Type B pancreatic cell (in vitro differentiated cells): Measurements from ENCODE around the gene DCAF7. TPM values are rescaled to one million over a fixed set of nuclear protein-coding genes. Genes with fewer than 3 reads are reported as not detected.

Source experiments
- DNase-seq: peaks from one replicate; pipeline ENCODE4 v3.0.0; 2021; ENCODE audit warnings: mixed read lengths; ENCODE audit not compliant: unreplicated experiment; ENCODE audit errors: extremely low spot score
- H3K27ac Mint-ChIP-seq: 2 replicates; pipeline ENCODE4 v1.8.0; 2021; ENCODE audit warnings: mild to moderate bottlenecking, mixed read lengths
- H3K27me3 Mint-ChIP-seq: 2 replicates; pipeline ENCODE4 v1.8.0; 2021; ENCODE audit warnings: mixed read lengths
- H3K36me3 Mint-ChIP-seq: 2 replicates; pipeline ENCODE4 v1.8.0; 2021; ENCODE audit warnings: mixed read lengths
- H3K4me1 Mint-ChIP-seq: one replicate; pipeline ENCODE4 v1.8.0; 2021; ENCODE audit warnings: mixed read lengths; ENCODE audit not compliant: unreplicated experiment
- H3K4me3 Mint-ChIP-seq: 2 replicates; pipeline ENCODE4 v1.8.0; 2021; ENCODE audit warnings: mild to moderate bottlenecking, mixed read lengths
- H3K9me3 Mint-ChIP-seq: 2 replicates; pipeline ENCODE4 v1.8.0; 2021; ENCODE audit warnings: mixed read lengths
- CTCF ChIP-seq: fragments of 200-600 bp; sonication (generic); conservative IDR thresholded peaks from 2 replicates; pipeline ENCODE4 v1.5.0; 2021; ENCODE audit warnings: antibody characterized with exemption, mild to moderate bottlenecking
- total RNA-seq: library from RNA; stranded (reverse); gene quantifications from 2 replicates; pipeline ENCODE4 v1.2.1, GENCODE V29; 2021; ENCODE audit warnings: low replicate concordance

The DCAF7 gene
- total RNA-seq, 1 donor from 2014 or later = 123 TPM

DNA sequence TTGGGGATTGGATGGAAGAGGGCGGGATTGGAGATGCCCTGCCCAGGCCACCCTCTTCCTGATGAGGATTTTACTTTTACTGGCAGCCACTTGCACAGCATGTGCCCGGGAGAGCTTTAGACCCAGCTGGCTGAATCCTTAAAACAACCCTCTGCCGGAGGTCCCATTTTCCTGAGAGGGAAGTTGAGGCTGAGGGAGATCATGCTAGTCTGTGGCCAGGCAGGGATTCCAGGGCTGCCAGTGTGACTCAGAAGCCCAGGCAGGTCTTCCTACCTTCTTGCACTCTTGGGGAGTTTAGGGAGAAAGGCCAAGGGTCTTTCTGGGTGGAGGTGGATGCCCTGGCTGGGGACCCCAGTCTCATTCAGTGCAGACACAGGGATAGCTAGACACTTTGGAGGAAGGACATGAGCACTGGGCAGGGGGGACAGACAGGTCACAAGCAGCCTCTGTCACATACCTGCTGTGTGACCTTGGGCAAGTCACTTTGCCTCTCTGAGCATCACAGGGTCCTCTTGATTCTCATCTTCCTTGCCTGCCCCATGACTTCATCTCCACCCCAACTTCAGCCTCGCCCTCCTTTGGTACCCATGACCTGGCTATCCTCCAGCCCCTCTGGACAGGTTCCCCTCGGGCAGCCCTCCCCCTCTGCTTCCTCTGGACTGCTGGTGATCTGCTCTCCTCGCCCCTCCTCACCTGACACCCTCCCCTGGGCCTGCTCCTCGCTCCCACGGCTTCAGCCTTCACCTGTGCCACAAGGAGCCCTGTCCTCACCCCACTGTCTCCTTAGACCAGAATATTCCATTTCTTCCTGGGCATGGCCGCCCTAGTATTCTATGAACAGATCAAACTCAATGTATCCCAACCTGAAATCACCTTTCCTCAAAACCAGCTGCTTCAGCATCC is 11.3 kb upstream of the DCAF7 start:
- Mint-ChIP-seq H3K27ac (no peak overlapping the region), H3K27me3 (peaks cover 32% of the 10 kb centered on the region), H3K36me3 (no peaks in the 10 kb centered on the region), H3K4me1 (no peaks in the 10 kb centered on the region), H3K4me3 (no peak overlapping the region), H3K9me3 (no peaks in the 10 kb centered on the region)
- no peak for TF ChIP-seq CTCF
- DNase-seq = no peak

DNA sequence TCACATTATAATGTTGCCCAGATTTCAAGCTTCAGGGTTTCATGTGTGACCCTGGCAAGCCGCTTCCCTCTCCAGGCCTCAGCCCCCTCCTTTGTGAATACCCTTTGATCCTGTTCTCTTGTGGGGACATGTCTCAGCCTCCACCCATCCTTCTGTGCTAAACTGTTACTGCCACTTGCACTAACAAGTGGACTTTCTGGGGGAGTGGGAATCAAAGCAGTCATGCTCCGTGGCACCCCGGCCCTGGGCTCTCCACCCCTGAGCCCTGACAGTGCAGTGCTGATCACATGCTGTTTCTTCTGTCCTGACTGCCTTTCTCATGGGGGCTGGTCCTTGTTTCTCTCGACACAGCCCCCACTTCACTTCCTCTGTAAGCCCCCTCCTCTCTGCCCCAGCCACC is 9.7 kb upstream of the DCAF7 start:
- no peak overlapping the region for H3K4me3 Mint-ChIP-seq
- no peaks in the 10 kb centered on the region for H3K4me1 Mint-ChIP-seq
- TF ChIP-seq CTCF = no peak
- no peaks in the 10 kb centered on the region for H3K36me3 Mint-ChIP-seq
- no peaks in the 10 kb centered on the region for H3K9me3 Mint-ChIP-seq
- DNase-seq = no peak
- no peak overlapping the region for H3K27ac Mint-ChIP-seq
- peaks cover 26% of the 10 kb centered on the region for H3K27me3 Mint-ChIP-seq

DNA sequence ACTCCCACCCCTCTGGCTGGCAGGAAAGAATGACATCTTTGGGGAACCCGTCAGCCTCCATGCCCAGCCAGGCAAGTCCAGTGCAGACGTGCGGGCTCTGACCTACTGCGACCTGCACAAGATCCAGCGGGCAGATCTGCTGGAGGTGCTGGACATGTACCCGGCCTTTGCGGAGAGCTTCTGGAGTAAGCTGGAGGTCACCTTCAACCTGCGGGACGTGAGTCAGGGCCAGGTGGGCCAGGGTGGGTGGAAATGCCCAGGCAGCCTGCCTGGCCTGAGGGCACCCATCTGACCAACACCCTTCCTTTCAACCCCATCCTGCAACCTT is 8.1 kb upstream of the DCAF7 start:
- no peak for DNase-seq
- Mint-ChIP-seq H3K4me3 (no peak overlapping the region), H3K27me3 (peaks cover 23% of the 10 kb centered on the region), H3K27ac (no peak overlapping the region), H3K4me1 (no peaks in the 10 kb centered on the region), H3K9me3 (no peaks in the 10 kb centered on the region), H3K36me3 (no peaks in the 10 kb centered on the region)
- TF ChIP-seq CTCF = no peak

GRCh38 chr17:63542942-63543821 is 7.1 kb upstream of the DCAF7 start:
- Mint-ChIP-seq H3K27me3 (peaks cover 20% of the 10 kb centered on the region), H3K4me1 (no peaks in the 10 kb centered on the region), H3K4me3 (no peak overlapping the region), H3K36me3 (no peaks in the 10 kb centered on the region), H3K27ac (no peak overlapping the region), H3K9me3 (no peaks in the 10 kb centered on the region)
- no peak for TF ChIP-seq CTCF
- no peak for DNase-seq

GRCh38 chr17:63543822-63544420 is 6.4 kb upstream of the DCAF7 start:
- no peaks in the 10 kb centered on the region for H3K9me3 Mint-ChIP-seq
- H3K27me3 Mint-ChIP-seq = peaks cover 13% of the 10 kb centered on the region
- no peak for DNase-seq
- no peak overlapping the region for H3K4me3 Mint-ChIP-seq
- no peak for TF ChIP-seq CTCF
- no peak overlapping the region for H3K27ac Mint-ChIP-seq
- no peaks in the 10 kb centered on the region for H3K36me3 Mint-ChIP-seq
- H3K4me1 Mint-ChIP-seq = no peaks in the 10 kb centered on the region
